ENCODE data around the gene MLYCD.
"Not testable (repeated sequence)": the region's sequence is repeated elsewhere in the genome, so short reads cannot be mapped to it uniquely, and the experiment has no call there.

DNA sequence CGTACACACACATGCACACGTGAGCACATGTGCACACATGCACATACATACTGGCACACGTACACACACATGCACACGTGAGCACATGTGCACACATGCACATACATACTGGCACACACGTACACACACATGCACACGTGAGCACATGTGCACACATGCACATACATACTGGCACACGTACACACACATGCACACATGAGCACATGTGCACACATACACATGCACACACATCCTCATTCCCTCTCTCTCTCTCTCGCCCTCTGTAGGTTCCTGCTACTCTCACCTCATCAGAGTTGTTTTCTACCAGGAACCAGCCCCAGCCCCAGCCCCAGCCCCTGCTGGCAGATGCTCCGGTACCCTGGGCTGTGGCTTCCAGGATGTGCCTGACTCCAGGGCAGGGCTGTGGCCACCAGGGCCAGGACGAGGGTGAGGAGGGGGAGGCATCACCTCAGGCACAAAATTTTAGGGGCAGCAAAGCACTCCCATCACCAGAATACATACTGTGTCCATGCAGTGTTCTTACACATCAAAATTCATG lies 52.0 kb downstream of the MLYCD start:
- TF ChIP-seq, protein P1, sequence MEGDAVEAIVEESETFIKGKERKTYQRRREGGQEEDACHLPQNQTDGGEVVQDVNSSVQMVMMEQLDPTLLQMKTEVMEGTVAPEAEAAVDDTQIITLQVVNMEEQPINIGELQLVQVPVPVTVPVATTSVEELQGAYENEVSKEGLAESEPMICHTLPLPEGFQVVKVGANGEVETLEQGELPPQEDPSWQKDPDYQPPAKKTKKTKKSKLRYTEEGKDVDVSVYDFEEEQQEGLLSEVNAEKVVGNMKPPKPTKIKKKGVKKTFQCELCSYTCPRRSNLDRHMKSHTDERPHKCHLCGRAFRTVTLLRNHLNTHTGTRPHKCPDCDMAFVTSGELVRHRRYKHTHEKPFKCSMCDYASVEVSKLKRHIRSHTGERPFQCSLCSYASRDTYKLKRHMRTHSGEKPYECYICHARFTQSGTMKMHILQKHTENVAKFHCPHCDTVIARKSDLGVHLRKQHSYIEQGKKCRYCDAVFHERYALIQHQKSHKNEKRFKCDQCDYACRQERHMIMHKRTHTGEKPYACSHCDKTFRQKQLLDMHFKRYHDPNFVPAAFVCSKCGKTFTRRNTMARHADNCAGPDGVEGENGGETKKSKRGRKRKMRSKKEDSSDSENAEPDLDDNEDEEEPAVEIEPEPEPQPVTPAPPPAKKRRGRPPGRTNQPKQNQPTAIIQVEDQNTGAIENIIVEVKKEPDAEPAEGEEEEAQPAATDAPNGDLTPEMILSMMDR (IDR thresholded peaks at IDR 0.05) = not testable (repeated sequence)
- TF ChIP-seq POLR2A, POLR2AphosphoS5, EP300 (IDR thresholded peaks at IDR 0.05): not testable (repeated sequence)
